Measurements from ENCODE around the gene MAGI2. TPM values are rescaled to one million over a fixed set of nuclear protein-coding genes. Genes with fewer than 3 reads are reported as not detected.
"Not testable (repeated sequence)": the region's sequence is repeated elsewhere in the genome, so short reads cannot be mapped to it uniquely, and the experiment has no call there.

The MAGI2 gene
- total RNA-seq, 2 experiments from 2014 or later = 0.03 to 0.17 TPM

DNA sequence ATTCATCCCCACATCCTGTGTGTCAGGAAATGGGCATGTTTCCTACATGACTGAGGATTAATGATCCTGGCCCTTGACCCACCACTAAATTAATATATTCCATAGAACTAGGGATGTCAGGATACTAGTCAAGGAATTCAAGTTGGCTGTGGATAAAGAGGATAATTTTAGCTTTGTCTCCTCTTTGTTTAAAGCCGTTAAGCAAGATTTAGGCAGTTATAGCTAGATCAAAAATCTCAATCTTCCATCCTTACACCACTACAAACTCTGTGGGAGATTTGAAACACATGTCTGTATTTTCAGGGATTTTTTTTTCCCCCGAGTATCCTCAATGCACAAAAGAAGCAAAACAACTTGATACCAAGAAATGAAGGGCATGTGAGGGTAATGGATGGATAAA lies 417.1 kb downstream of the MAGI2 start:
- H4K20me1 ChIP-seq (ENCODE audit: insufficient read depth, low read length) = no peaks in the 10 kb centered on the region
- CTCF ChIA-PET (ENCODE audit: unreplicated experiment) = no interaction called here
- no peak for TF ChIP-seq EZH2phosphoT487 (IDR thresholded peaks at IDR 0.05; ENCODE audit: borderline replicate concordance, low read depth, low read length)
- no peak for TF ChIP-seq CTCF (conservative IDR thresholded peaks at IDR 0.05; ENCODE audit: low read length)
- no peak overlapping the region for H3K4me2 ChIP-seq (ENCODE audit: low read length)
- H3K4me3 ChIP-seq (ENCODE audit: low read depth, low read length, poor library complexity, severe bottlenecking) = no peak overlapping the region
- no peaks in the 10 kb centered on the region for H3K9me2 ChIP-seq (ENCODE audit: insufficient read depth, low read length)
- no peak overlapping the region for H2AFZ ChIP-seq (ENCODE audit: low read length)
- H3K4me1 ChIP-seq (ENCODE audit: insufficient read depth, low read length, poor library complexity, severe bottlenecking) = no peaks in the 10 kb centered on the region
- no peak overlapping the region for H3K27ac ChIP-seq (ENCODE audit: low read depth, low read length, poor library complexity, severe bottlenecking)
- POLR2A ChIA-PET = no interaction called here
- H3K9me3 ChIP-seq (ENCODE audit: low read length) = no peaks in the 10 kb centered on the region
- H3K36me3 ChIP-seq (ENCODE audit: insufficient read depth, low read length) = no peaks in the 10 kb centered on the region
- BruUV-seq (replicated peaks) = no TSS peak
- DNase-seq (ENCODE audit: low spot score) = no peak
- intact Hi-C loops (cut with micrococcal nuclease; ENCODE audit: unreplicated experiment) = loop anchor here (2.0 kb wide), 1 partner anchor 44 kb away; no protein-coding TSS in a partner anchor
- H3K79me2 ChIP-seq (ENCODE audit: insufficient read depth, low read depth, low read length) = no peaks in the 10 kb centered on the region

DNA sequence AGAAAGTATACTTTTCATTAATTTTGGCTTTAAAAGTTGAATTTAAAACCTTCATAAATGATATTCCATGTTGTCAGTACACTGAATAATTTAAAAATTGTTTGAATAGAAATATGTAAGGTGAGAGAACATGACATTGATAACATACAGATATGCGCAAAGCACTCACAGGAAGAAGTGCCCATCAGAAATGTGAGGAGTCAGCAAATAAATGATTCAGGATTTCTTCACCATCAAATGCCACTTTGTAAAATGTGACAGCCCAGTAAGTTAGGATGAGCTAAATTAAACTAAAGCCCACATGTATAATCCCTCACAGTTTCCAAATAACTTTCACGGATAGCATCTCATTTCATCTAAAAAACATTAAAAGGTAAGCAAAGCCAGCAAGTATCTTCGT lies 417.6 kb downstream of the MAGI2 start:
- no peak overlapping the region for H3K27ac ChIP-seq (ENCODE audit: low read depth, low read length, poor library complexity, severe bottlenecking)
- intact Hi-C loops (cut with micrococcal nuclease; ENCODE audit: unreplicated experiment) = loop anchor here (2.0 kb wide), 1 partner anchor 45 kb away; no protein-coding TSS in a partner anchor
- ChIA-PET CTCF (ENCODE audit: unreplicated experiment) (no interaction called here), POLR2A (no interaction called here)
- H3K9me3 ChIP-seq (ENCODE audit: low read length) = no peaks in the 10 kb centered on the region
- H3K9me2 ChIP-seq (ENCODE audit: insufficient read depth, low read length) = no peaks in the 10 kb centered on the region
- no peak for DNase-seq (ENCODE audit: low spot score)
- no TSS peak for BruUV-seq (replicated peaks)
- no peak overlapping the region for H3K4me3 ChIP-seq (ENCODE audit: low read depth, low read length, poor library complexity, severe bottlenecking)
- H3K36me3 ChIP-seq (ENCODE audit: insufficient read depth, low read length) = no peaks in the 10 kb centered on the region
- no peak overlapping the region for H3K4me2 ChIP-seq (ENCODE audit: low read length)
- no peaks in the 10 kb centered on the region for H3K4me1 ChIP-seq (ENCODE audit: insufficient read depth, low read length, poor library complexity, severe bottlenecking)
- no peak for TF ChIP-seq EZH2phosphoT487 (IDR thresholded peaks at IDR 0.05; ENCODE audit: borderline replicate concordance, low read depth, low read length)
- no peak for TF ChIP-seq CTCF (conservative IDR thresholded peaks at IDR 0.05; ENCODE audit: low read length)
- no peaks in the 10 kb centered on the region for H3K79me2 ChIP-seq (ENCODE audit: insufficient read depth, low read depth, low read length)
- H4K20me1 ChIP-seq (ENCODE audit: insufficient read depth, low read length) = no peaks in the 10 kb centered on the region
- H2AFZ ChIP-seq (ENCODE audit: low read length) = no peak overlapping the region

- ChIA-PET POLR2A (no interaction called here), CTCF (ENCODE audit: unreplicated experiment) (no interaction called here)
- Histone ChIP-seq H3K9me3 (ENCODE audit: low read length) (no peaks in the 10 kb centered on the region), H3K4me2 (ENCODE audit: low read length) (no peak overlapping the region), H3K79me2 (ENCODE audit: insufficient read depth, low read depth, low read length) (no peaks in the 10 kb centered on the region), H3K9me2 (ENCODE audit: insufficient read depth, low read length) (no peaks in the 10 kb centered on the region), H3K4me1 (ENCODE audit: insufficient read depth, low read length, poor library complexity, severe bottlenecking) (no peaks in the 10 kb centered on the region), H3K4me3 (ENCODE audit: low read depth, low read length, poor library complexity, severe bottlenecking) (no peak overlapping the region), H3K36me3 (ENCODE audit: insufficient read depth, low read length) (no peaks in the 10 kb centered on the region), H4K20me1 (ENCODE audit: insufficient read depth, low read length) (no peaks in the 10 kb centered on the region), H2AFZ (ENCODE audit: low read length) (no peak overlapping the region), H3K27ac (ENCODE audit: low read depth, low read length, poor library complexity, severe bottlenecking) (no peak overlapping the region)
- no TSS peak for BruUV-seq (replicated peaks)
- DNase-seq (ENCODE audit: low spot score) = no peak
- no peak for TF ChIP-seq CTCF (conservative IDR thresholded peaks at IDR 0.05; ENCODE audit: low read length)
- TF ChIP-seq EZH2phosphoT487 (IDR thresholded peaks at IDR 0.05; ENCODE audit: borderline replicate concordance, low read depth, low read length) = no peak
- intact Hi-C loops (cut with micrococcal nuclease; ENCODE audit: unreplicated experiment) = no loop called here
Measured at GRCh38 chr7:79034730-79035129, 418.7 kb downstream of the MAGI2 start.

DNA sequence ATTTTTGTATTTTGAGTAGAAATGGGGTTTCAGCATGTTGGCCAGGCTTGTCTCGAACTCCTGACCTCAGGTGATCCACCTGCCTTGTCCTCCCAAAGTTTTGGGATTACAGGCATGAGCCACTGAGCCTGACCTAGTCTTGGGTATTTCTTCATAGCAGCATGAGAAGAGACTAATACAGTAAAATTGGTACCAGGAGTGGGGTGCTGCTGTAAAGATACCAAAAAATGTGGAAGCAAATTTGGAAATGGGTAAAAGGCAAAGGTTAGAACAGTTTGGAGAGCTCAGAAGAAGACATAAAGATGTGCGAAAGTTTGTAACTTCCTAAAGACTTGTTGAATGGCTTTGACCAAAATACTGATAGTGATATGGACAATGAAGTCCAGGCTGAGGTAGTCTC lies 433.8 kb downstream of the MAGI2 start:
- H4K20me1 ChIP-seq (ENCODE audit: insufficient read depth, low read length); H3K79me2 ChIP-seq (ENCODE audit: insufficient read depth, low read depth, low read length); CTCF ChIA-PET (ENCODE audit: unreplicated experiment); H3K27ac ChIP-seq (ENCODE audit: low read depth, low read length, poor library complexity, severe bottlenecking); H2AFZ ChIP-seq (ENCODE audit: low read length); H3K36me3 ChIP-seq (ENCODE audit: insufficient read depth, low read length); DNase-seq (ENCODE audit: low spot score); BruUV-seq (replicated peaks); H3K9me2 ChIP-seq (ENCODE audit: insufficient read depth, low read length); H3K4me3 ChIP-seq (ENCODE audit: low read depth, low read length, poor library complexity, severe bottlenecking); H3K9me3 ChIP-seq (ENCODE audit: low read length); H3K4me1 ChIP-seq (ENCODE audit: insufficient read depth, low read length, poor library complexity, severe bottlenecking); POLR2A ChIA-PET; H3K4me2 ChIP-seq (ENCODE audit: low read length); intact Hi-C loops (cut with micrococcal nuclease; ENCODE audit: unreplicated experiment): not testable (repeated sequence)
